M059J (cell line): ENCODE data around the gene MATN4. TPM values are rescaled to one million over a fixed set of nuclear protein-coding genes. Genes with fewer than 3 reads are reported as not detected.

Source experiments
- DNase-seq: peaks from one replicate; pipeline ENCODE4 v3.0.0-alpha.2; 2012; ENCODE audit warnings: low read depth
- total RNA-seq: library from RNA; depleted of rRNA; stranded (reverse); fragments of >200 nt; shearing (Covaris generic); gene quantifications from 2 replicates; pipeline ENCODE4 v1.2.3, GENCODE V29; 2014

MATN4 gene
- total RNA-seq, 1 experiment from 2014 or later, result not detected

- DNase-seq, result no peak
These were observed 32.9 kb upstream of the MATN4 start for GRCh38 chr20:45340951-45341350.

- DNase-seq, result no peak
These were observed 32.2 kb upstream of the MATN4 start for GRCh38 chr20:45340236-45340847.

- no peak for DNase-seq
These were observed 31.7 kb upstream of the MATN4 start for GRCh38 chr20:45339799-45340198.

GRCh38 chr20:45339084-45339483 is 31.0 kb upstream of the MATN4 start:
- no peak for DNase-seq

DNA sequence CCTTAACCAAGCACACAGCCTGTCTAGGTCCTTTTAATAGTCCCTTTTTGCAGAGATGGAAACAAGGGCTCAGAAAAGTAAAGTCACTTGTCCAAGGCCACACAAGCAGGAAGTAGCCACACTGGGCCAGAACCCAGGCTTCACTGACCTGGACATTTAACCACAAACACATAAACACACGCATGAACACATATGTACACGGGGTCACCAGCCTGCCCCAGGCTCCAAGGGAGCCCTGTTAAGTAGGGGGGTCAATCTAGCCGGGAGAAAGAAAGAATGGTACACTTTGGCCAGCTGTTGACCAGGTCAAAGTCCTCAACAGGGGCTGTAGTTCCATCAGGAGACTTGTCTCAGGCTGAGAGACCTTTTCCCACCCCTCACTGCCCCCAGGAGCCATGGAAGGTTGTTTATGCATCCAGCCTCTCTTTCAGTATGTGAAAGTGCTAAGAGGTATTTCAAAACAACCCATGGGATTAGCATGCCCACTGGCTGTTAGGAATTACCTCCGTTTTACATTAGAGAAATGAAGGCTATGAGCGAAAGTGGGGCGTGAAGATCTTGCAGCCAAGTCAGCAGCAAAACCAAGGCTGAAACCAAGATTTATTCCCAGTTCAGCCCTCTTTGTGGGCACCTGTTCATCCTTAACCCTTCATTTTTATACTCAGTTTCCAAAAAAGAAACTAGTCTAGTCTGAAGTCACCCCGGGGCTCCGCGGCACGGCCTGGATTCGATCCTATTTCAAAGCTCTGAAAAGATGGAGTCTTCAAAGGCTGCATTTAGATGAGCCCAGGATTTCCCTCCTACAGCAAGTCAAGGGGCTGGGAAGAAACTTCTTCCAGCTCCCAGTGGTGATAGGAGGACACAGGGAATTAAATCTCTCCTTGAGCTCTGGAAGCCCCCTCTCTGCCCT is 30.3 kb upstream of the MATN4 start:
- no peak for DNase-seq

- DNase-seq, result peak; percentile 97
These were observed 29.4 kb upstream of the MATN4 start for GRCh38 chr20:45337367-45338120.

GRCh38 chr20:45336530-45337366 is 28.6 kb upstream of the MATN4 start:
- DNase-seq, result peak; percentile 99

DNA sequence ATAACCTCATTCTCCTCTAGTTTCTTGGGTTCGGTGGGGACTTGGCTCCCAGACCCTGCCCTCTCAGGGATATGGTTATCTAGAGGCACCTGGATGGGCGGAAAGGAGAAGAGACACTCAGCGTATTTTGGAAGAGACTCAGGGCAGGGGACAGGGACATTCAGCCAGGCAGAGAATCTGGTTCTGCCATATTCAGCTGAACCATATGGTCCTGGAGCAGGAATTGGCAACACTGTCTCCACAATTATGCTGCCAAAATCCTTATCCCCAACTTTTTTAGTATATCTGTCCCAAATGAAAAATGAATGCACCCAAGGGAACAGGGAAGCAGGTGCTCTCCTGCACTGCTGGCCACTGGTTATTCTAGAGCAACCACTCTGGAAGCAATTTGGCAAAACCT is 22.4 kb upstream of the MATN4 start:
- no peak for DNase-seq

DNA sequence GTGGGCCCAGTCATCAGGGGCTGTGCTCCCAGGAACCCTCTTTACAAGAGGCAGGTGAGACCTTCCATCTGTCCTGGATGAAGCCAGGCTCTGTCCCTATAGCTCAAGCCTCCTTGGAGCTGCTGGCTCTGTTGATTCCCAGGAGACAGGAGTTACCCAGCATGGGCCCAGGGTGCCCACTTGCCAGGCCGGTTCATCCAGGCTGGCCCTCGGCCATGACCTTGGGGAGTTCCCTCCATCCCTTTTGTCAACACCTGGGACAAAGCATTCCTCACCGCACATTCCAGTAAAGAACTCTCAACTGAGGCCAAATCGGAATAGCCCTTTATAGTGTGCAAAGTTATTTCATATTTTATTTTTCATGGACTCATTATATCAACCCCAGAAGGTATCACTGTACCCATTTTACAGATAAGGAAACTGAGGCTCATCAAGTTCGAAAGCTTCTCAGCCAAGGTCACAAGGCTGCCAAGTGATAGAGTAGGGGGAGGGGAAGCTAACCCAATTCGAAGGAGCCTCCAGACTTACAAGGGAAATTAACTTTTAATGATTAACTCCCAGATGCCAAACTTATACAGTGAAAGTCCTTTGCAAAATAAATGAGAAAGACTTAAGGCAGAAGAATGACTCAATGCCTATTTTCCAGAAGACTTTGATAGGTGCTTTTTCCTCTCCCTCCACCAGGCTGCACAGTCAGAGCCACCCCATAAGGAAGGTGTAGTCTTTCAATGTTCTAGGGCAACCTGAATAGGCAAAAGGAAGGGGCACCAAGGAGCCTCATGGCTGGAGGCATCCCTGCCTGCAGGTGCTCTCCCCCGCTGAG is 21.6 kb upstream of the MATN4 start:
- no peak for DNase-seq

DNA sequence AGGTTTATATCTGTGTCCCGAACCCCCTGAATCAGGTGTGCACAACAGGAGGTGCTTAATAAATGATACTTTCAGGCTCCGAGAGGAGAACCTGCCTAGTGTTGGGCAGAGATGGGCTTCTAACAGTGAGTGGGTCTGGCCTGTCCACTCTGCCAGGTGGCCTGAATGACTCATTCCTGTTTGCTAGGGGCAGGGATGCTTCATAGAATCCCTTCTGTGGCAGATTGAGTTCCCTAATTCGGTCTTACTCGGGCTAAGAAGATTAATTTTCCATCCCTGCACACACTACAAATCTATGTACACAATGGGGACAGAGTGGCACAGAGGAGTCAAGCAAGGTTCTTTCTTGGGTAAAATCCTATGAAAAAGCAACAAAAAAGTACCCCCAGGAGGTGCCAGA is 20.4 kb upstream of the MATN4 start:
- no peak for DNase-seq

- no peak for DNase-seq
These were observed 17.3 kb upstream of the MATN4 start for GRCh38 chr20:45325371-45325770.

GRCh38 chr20:45323731-45324130 is 15.6 kb upstream of the MATN4 start:
- DNase-seq, result no peak

- peak; percentile 76 for DNase-seq
These were observed 14.9 kb upstream of the MATN4 start for GRCh38 chr20:45322952-45323383.

DNA sequence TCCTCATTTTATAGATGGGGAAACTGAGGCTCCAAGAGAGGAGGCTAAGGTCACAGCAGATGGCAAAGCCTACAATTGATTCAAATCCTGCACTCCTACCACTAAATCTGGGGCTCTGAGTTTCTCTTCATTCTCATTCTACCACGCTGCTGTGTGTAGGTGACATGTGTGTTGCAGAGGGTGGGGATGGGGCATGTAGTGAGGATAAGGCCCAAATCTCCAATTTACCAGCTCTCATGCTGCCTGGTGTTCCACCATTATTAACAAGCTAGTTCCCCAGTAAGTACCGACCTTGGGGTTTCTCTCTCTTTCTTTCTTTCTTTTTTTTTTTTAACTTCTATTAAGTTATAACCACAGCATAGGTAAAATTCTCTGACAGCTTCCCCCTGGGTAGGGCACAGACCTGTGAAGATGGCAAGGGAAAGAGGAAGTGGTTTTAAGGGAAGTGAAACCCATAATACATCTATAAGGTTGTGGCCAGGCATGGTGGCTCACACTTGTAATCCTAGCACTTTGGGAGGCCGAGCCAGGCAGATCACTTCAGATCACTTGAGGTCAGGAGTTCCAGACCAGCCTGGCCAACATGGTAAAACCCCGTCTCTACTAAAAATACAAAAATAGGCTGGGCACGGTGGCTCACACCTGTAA is 13.0 kb upstream of the MATN4 start:
- DNase-seq, result no peak

GRCh38 chr20:45318948-45319347 is 10.8 kb upstream of the MATN4 start:
- DNase-seq, result no peak

GRCh38 chr20:45318386-45318939 is 10.4 kb upstream of the MATN4 start:
- no peak for DNase-seq

- DNase-seq, result no peak
These were observed 9.7 kb upstream of the MATN4 start for GRCh38 chr20:45317826-45318225.

- no peak for DNase-seq
These were observed 8.3 kb upstream of the MATN4 start for GRCh38 chr20:45316150-45317080.

- DNase-seq, result no peak
These were observed 7.6 kb upstream of the MATN4 start for GRCh38 chr20:45315672-45316071.
